Glutamatergic neuron (in vitro differentiated cells): ENCODE results near the gene HELZ2. TPM values are rescaled to one million over a fixed set of nuclear protein-coding genes. Genes with fewer than 3 reads are reported as not detected.

ENCODE experiments used
- DNase-seq: peaks from one replicate; pipeline ENCODE4 v3.0.0; 2022
- H3K27ac Mint-ChIP-seq: one replicate; pipeline ENCODE4 v1.8.0; 2020; ENCODE audit warnings: mild to moderate bottlenecking, mixed read lengths, inconsistent platforms; ENCODE audit not compliant: unreplicated experiment
- H3K27me3 Mint-ChIP-seq: one replicate; pipeline ENCODE4 v1.8.0; 2020; ENCODE audit warnings: mild to moderate bottlenecking, moderate library complexity, mixed read lengths, inconsistent platforms; ENCODE audit not compliant: unreplicated experiment
- H3K36me3 Mint-ChIP-seq: one replicate; pipeline ENCODE4 v1.8.0; 2020; ENCODE audit warnings: mild to moderate bottlenecking, mixed read lengths, inconsistent platforms; ENCODE audit not compliant: unreplicated experiment
- H3K4me1 Mint-ChIP-seq: one replicate; pipeline ENCODE4 v1.8.0; 2020; ENCODE audit warnings: mild to moderate bottlenecking, low read depth, mixed read lengths, inconsistent platforms; ENCODE audit not compliant: unreplicated experiment
- H3K4me3 Mint-ChIP-seq: one replicate; pipeline ENCODE4 v1.8.0; 2020; ENCODE audit warnings: mild to moderate bottlenecking, mixed read lengths, inconsistent platforms; ENCODE audit not compliant: unreplicated experiment
- H3K9me3 Mint-ChIP-seq: one replicate; pipeline ENCODE4 v1.8.0; 2020; ENCODE audit warnings: mild to moderate bottlenecking, moderate library complexity, mixed read lengths, inconsistent platforms; ENCODE audit not compliant: unreplicated experiment
- CTCF ChIP-seq: fragments of 200-600 bp; sonication (generic); IDR thresholded peaks from one replicate; pipeline ENCODE4 v1.5.0; 2021; ENCODE audit not compliant: partially characterized antibody, unreplicated experiment
- total RNA-seq: library from RNA; stranded (reverse); fragmentation: NEBNext Ultra II Directional; extraction: Animal tissue kit (Norgen Biotek cat#: 25700); gene quantifications from one replicate; pipeline ENCODE4 v1.2.1, GENCODE V29; 2021; ENCODE audit not compliant: unreplicated experiment

The HELZ2 gene
- total RNA-seq, 1 donor from 2014 or later = 87.7 TPM

DNA sequence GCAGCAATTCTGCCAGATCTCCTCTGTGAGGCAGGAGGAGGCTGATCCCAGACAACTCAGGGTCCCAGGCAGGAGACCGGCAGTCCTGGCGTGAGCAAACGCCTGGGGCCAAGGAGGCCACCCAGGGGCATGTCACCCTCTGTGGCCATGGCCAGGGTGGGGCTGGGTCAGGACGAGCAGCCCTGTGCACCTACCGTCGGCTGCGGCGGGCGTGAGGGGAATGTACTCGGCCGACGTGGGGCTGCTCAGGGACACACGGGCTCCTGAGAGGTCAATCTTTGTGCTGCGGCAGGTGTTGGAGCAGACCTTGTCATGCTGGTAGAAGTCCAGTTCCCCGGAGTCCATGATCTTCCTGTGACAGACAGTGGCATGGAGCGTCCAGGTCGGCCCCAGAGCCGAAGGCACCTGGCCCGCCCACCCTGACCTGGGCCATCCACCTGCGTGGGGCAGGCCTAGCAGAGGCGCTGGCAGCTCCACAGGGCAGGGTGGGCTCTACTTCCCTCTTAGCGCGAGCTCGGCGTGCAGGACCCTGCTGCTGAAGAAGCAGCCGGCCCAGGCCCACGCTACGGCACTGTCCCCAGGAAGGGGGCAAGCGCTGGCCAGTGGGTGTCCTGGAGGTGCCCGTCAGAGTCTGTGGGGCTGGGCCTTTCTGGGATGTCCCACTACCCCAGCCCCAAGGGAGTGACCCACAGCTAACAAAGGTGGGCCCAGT is 21.5 kb upstream of the HELZ2 start:
- no peaks in the 10 kb centered on the region for H3K4me1 Mint-ChIP-seq
- no peak overlapping the region for H3K27ac Mint-ChIP-seq

GRCh38 chr20:63594043-63594561 is 20.1 kb upstream of the HELZ2 start:
- Mint-ChIP-seq H3K4me3 (no peak overlapping the region), H3K36me3 (no peaks in the 10 kb centered on the region), H3K27ac (no peak overlapping the region), H3K9me3 (no peaks in the 10 kb centered on the region), H3K4me1 (no peaks in the 10 kb centered on the region), H3K27me3 (peaks cover 2% of the 10 kb centered on the region)
- no peak for TF ChIP-seq CTCF
- DNase-seq = no peak

More for the DNA sequence above, 21.5 kb upstream of the HELZ2 start:
- Mint-ChIP-seq H3K9me3 (no peaks in the 10 kb centered on the region), H3K36me3 (peaks cover 6% of the 10 kb centered on the region), H3K4me3 (no peak overlapping the region), H3K27me3 (peaks cover 2% of the 10 kb centered on the region)
- DNase-seq = no peak
- TF ChIP-seq CTCF = no peak

DNA sequence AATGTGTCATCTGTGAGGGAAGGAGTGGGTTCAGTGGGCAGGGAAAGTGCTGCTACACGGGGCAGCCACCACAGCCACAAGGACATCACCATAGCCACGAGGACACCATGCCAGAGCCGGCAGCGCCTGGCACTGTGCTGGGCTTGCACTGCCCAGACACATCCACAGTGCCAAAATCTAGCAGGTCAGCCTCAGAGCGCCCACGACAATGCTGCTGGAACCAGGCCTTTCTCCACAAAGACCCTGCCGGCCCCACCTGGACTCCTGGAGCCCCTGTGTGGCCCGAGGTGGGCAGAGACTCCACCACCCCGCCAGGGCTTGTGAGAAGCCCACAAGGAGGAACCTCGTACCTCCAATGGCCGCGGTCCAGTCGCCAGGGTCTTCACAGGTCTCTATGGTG is 18.6 kb upstream of the HELZ2 start:
- no peak for TF ChIP-seq CTCF
- DNase-seq = no peak
- Mint-ChIP-seq H3K27ac (no peak overlapping the region), H3K27me3 (peaks cover 2% of the 10 kb centered on the region), H3K9me3 (no peaks in the 10 kb centered on the region), H3K4me3 (no peak overlapping the region), H3K4me1 (peaks cover 3% of the 10 kb centered on the region), H3K36me3 (no peaks in the 10 kb centered on the region)

- Mint-ChIP-seq H3K9me3 (peaks cover 2% of the 10 kb centered on the region), H3K4me1 (peaks cover 5% of the 10 kb centered on the region), H3K4me3 (no peak overlapping the region), H3K27me3 (peaks cover 2% of the 10 kb centered on the region), H3K36me3 (no peaks in the 10 kb centered on the region), H3K27ac (no peak overlapping the region)
- TF ChIP-seq CTCF = no peak
- no peak for DNase-seq
Observed at GRCh38 chr20:63591786-63592355, 17.8 kb upstream of the HELZ2 start.

GRCh38 chr20:63591147-63591533 is 17.1 kb upstream of the HELZ2 start:
- TF ChIP-seq CTCF = no peak
- Mint-ChIP-seq H3K36me3 (no peaks in the 10 kb centered on the region), H3K27me3 (peaks cover 2% of the 10 kb centered on the region), H3K4me3 (no peak overlapping the region), H3K9me3 (peaks cover 2% of the 10 kb centered on the region), H3K4me1 (peaks cover 5% of the 10 kb centered on the region), H3K27ac (no peak overlapping the region)
- DNase-seq = no peak
